HG02571 (cell line): ENCODE data around the gene ZNF730.
"Not testable (repeated sequence)": the region's sequence is repeated elsewhere in the genome, so short reads cannot be mapped to it uniquely, and the experiment has no call there.

Experiments
- ATAC-seq: cut with Tn5 transposase; IDR thresholded peaks from one replicate; pipeline ENCODE4 v1.9.1; 2021; ENCODE audit warnings: mild to moderate bottlenecking, moderate library complexity; ENCODE audit not compliant: unreplicated experiment

Gene ZNF730

DNA sequence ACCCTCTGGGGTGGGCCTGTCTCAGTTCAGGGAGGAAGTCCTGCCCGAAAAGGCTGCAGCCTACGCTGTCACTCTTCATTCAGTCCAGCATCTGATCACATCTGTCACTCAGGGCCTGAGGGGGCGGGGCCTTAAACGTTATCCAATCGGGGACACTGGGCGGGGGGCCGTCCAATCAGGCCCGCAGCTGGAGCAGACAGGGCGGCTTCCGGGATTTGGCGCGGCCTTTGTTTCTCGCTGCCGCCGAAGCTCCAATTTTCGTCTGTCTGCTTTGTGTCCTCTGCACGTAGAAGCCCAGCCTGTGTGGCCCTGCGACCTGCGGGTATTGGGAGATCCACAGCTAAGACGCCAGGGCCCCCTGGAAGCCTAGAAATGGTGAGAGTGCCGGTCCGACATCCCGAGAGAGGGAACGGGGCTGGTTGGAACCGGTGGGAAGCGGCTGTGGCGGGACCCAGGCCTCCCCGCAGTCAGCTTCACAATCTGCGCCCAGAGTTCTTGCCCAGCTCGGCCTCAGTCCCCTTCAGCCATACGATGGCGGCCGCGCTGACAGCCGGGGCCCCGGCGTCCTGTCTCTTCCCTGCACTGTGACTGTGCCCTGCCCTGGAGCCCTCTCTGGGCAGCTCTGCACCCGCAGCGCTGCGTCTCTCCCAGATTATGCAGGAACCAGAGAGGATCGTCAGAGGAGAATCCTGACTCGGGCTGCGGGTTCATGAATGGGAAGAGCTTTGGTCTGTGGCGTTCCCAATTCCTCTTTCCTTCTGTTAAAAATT is at the start of gene ZNF730:
Gene ZNF730, plus strand, starts transcription at position 224 of the 770 bp plus-strand sequence. Its CDS starts 149 bp downstream, at position 373.
- peak; percentile 87 for ATAC-seq

GRCh38 chr19:23070353-23071146 is 46.3 kb upstream of the ZNF730 start:
- ATAC-seq: no peak

DNA sequence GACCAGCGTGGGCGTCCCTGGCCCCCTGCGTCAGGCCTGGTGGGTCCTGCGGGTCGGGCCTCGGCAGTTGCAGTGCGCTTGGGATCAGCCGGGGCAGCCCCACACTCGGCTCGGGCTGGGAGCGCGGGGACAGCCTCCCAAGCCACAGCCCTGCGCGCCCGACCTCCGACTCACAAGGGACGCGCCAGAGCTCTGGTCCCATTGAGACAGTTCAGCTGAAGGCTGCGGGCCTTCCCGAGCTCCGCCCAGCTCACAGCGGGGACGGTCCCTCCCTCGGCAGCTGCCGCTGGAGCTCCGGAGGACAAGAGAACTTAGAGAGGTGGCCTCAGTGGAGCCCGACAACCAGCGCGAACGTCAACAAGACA is 45.7 kb upstream of the ZNF730 start:
- ATAC-seq: no peak

GRCh38 chr19:23075031-23075733 is 41.6 kb upstream of the ZNF730 start:
- ATAC-seq: no peak

GRCh38 chr19:23077776-23078175 is 39.0 kb upstream of the ZNF730 start:
- ATAC-seq: not testable (repeated sequence)

- ATAC-seq: no peak
These were observed 23.0 kb upstream of the ZNF730 start for GRCh38 chr19:23093832-23094231.

DNA sequence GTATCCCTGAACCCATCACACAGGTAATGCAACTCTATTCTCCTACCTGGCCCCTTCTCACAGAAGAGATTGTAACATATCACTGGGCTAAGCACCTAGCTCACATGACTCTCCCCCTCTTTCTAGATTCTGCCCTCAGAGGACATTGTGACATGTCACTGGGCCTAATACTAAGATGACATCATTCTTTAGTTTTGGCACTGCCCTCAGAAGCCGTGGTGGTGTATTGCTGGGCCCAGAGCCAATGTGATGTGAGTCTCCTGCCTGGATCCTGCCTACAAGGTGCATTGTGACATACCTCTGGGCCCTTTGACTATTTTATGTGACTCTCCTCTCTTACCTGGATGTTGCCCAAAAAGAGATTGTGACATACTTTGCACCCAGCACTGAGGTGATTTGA is 21.4 kb upstream of the ZNF730 start:
- ATAC-seq: no peak

GRCh38 chr19:23098286-23098685 is 18.5 kb upstream of the ZNF730 start:
- ATAC-seq: no peak

DNA sequence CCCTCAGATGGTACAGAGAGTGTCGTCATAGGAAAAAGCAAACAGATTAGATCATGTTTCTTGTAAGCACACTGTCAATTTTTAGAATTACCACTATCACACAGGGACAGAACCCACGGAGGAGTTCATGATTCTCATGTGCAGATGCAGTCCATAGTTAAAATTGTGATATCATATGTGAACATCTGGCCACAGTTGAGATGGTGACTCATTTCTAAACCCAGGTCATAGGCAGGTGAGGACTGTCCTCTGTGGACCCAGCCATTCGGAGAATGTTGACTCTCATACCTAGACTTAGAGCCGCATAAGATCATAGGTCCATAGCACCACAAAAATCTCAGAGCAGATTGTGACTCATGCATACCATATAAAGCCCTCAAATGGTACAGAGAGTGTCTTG is 17.8 kb upstream of the ZNF730 start:
- no peak for ATAC-seq

DNA sequence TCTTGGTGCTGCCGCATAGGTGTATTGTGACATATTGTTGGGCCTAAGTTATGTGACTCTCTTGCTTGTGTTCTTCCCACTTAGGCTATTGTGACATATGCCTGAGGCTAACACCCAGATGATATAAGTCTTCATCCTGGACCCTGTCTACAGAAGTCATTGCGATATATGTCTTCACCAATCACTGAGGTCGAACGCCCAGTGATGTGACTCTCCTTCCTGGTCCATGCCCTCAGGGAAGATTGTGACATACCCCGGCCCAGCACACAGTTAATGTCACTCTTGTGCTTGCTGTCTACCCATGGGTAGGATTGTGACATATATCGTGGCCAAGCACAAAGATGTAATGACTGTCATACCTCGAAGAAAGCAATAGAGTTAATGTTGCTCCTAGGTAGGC is 16.9 kb upstream of the ZNF730 start:
- ATAC-seq: no peak

DNA sequence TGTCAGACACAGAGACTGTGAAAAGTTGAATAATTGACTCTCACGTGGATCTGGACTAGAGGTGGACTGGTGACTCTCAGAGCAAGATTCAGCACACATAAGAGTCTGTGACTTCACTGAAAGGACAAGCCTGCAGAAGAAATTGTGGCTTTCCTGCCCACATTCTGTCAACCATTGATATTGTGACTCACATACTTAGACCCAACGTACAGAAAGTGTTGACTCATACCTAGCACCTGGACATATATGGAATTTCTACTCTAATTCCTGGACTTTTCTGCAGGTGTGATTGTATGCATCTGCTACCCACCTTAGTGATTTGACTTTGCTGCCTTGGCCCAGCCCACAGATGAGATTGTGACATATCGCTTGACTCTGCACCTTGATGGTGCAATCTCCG is 15.6 kb upstream of the ZNF730 start:
- no peak for ATAC-seq

DNA sequence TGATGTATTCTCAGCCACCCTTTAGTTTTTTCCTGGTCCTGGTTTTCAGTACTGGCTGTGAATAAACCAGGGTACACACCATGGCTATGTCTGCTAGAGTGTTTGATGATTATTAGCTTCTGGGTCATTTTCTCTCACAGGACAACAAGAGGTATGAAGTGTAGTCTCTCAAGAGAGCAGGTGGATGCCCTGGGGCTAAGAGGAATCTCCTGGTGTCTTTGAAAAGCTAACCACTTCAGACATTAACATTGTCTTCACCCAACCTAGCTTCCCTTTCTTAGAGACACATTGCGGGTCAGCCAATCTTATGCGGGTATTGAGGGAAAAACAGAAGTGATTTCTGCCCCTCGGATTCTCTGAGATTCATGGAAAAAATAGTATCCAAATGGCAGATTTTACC is 1.6 kb downstream of the ZNF730 start:
- no peak for ATAC-seq

DNA sequence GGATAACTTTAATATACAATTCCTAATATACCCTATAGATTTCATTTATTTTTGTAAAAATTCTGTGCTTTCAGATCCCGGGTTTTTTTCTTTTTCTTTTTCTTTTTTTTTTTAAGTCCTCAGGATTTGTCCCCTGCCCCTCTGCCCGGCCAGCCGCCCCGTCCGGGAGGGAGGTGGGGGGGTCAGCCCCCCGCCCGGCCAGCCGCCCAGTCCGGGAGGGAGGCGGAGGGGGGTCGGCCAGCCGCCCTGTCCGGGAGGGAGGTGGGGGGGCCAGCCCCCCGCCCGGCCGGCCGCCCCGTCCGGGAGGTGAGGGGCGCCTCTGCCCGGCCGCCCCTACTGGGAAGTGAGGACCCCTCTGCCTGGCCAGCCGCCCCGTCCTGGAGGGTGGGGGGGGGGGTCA is 17.4 kb downstream of the ZNF730 start:
- ATAC-seq: not testable (repeated sequence)

GRCh38 chr19:23145617-23146415 is 29.0 kb downstream of the ZNF730 start:
- no peak for ATAC-seq

DNA sequence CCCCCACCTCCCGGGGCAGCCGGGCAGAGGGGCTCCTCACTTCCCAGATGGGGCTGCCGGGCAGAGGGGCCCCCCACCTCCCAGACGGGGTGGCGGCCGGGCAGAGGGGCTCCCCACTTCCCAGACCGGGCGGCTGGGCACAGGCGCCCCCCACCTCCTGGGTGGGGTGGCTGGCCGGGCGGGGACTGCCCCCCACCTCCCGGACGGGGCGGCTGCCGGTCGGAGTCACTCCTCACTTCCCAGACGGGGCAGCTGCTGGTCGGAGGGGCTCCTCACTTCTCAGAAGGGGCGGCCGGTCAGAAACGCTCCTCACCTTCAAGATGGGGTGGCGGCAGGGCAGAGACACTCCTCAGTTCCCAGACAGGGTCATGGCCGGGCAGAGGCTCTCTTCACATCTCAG is 43.9 kb downstream of the ZNF730 start:
- no peak for ATAC-seq

DNA sequence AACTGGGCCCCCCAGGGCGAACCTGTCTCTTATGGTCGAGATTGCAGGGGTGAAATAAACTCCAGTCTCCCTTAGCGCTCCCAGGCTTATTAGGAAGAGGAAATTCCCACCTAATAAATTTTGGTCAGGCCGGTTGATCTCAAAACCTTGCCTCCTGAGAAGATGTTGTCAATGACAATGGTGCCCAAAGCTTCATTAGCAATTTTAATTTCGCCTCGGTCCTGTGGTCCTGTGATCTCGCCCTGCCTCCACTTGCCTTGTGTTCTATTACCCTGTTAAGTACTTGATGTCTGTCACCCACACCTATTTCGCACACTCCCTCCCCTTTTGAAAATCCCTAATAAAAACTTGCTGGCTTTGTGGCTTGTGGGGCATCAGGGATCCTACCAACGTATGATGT is 51.5 kb downstream of the ZNF730 start:
- ATAC-seq: not testable (repeated sequence)

DNA sequence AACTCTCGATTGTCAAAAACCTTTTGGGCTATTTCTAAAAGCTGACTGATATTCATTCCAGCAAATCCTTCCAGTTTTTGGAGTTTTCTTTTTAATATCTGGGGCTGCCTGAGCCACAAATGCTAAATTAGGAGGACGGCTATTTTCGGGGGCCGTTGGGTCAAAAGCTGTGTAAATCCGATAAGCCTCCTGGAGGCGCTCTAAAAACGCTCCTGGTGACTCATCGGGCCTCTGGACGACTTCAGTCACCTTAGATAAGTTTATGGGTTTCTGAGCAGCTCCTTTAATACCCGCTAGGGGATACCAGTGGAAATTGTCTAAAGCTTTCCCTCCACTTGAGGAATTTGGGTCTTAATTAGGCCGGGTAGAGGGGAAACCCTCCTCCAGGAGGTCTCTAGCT is 66.4 kb downstream of the ZNF730 start:
- no peak for ATAC-seq

DNA sequence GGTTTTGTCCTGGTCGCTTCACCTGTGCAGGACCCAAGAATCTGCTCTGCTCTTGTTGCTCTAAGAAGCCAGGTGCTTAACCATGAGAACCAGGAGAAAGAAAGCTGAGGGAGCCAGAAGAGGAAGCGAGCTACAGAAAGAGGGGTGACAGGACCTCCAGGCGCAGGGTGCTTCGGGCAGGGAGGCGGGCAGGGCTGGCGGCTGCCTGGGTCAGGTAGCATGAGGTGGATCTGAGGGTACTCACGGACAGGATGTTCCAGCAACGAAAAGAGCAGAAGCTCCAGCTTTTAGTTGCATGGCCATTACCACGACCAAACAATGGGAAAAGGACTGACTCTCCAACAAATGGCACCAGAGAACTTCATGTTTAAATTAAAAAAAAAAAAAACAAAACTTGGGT is 73.5 kb downstream of the ZNF730 start:
- no peak for ATAC-seq
